Adrenal gland (tissue), 5 donors: ENCODE measurements around the gene MOB3B.

ENCODE experiments used
- POLR2A ChIP-seq, 2 donors: fragments of 450-650 bp; IDR thresholded peaks; one replicate each; pipeline ENCODE4 v1.6.1; 2017; ENCODE audit warnings: antibody characterized with exemption in 2 of 2, mild to moderate bottlenecking in 2 of 2, moderate library complexity in 1 of 2
- TF ChIP-seq, protein P1 (sequence below), 6 experiments: fragments of 450-650 bp in 4 of 6; fragments of 200-600 bp in 2 of 6; sonication (generic) in 1 of 6; IDR thresholded peaks; 1 replicate in 5 of 6; 2 replicates in 1 of 6; pipeline versions ENCODE4 v1.5.1 to v1.8.0; 2016 to 2021; ENCODE audit warnings: antibody characterized with exemption in 6 of 6, mild to moderate bottlenecking in 2 of 6, moderate library complexity in 1 of 6
- donor health status: DM: no; HTN: no; CAD: no.

DNA sequence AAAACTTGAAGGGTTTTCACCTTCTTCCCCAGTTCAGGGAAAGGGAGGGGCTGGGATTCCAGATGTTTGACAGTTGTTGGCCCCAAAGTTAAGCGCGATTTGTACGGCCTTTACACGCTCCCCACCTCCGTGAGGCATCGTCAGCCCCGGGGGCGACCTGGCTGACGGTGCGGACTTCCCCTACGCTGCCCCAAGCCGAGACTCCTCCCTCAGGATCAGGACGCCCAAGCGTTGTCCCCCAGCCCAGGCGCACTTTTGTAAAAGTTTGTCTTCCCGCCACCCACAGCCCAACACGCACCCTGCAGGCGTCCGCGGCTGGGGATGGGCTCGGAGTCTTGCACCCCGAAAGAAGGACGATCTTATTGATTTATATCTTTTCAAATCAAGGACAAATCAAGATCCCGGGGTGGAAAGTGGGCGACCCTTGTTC is 713 bp downstream of the MOB3B start:
- TF ChIP-seq, protein P1, sequence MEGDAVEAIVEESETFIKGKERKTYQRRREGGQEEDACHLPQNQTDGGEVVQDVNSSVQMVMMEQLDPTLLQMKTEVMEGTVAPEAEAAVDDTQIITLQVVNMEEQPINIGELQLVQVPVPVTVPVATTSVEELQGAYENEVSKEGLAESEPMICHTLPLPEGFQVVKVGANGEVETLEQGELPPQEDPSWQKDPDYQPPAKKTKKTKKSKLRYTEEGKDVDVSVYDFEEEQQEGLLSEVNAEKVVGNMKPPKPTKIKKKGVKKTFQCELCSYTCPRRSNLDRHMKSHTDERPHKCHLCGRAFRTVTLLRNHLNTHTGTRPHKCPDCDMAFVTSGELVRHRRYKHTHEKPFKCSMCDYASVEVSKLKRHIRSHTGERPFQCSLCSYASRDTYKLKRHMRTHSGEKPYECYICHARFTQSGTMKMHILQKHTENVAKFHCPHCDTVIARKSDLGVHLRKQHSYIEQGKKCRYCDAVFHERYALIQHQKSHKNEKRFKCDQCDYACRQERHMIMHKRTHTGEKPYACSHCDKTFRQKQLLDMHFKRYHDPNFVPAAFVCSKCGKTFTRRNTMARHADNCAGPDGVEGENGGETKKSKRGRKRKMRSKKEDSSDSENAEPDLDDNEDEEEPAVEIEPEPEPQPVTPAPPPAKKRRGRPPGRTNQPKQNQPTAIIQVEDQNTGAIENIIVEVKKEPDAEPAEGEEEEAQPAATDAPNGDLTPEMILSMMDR (IDR thresholded peaks at IDR 0.05), result no peak
- no peak for TF ChIP-seq POLR2A (IDR thresholded peaks at IDR 0.05)
